WTC11 (cell line): ENCODE measurements around the gene CSNK1E. TPM values are rescaled to one million over a fixed set of nuclear protein-coding genes. Genes with fewer than 3 reads are reported as not detected.
A peak's percentile ranks its signal among the peaks of the same experiment; 100 is the strongest.
"Not testable (repeated sequence)": the region's sequence is repeated elsewhere in the genome, so short reads cannot be mapped to it uniquely, and the experiment has no call there.

ENCODE experiments used
- ATAC-seq: fragments of 200-7000 bp; cut with Tn5 transposase; 2 replicates; pipeline ENCODE4 v1.10.0; 2021; ENCODE audit warnings: mild to moderate bottlenecking, moderate library complexity
- CTCF ChIA-PET: fragments of 300-600 bp; sonication (Branson Sonifier 250); formaldehyde crosslinking; loops from one replicate; lab custom pipeline; 2021; ENCODE audit warnings: antibody characterized with exemption; lab: Charles Lee
- POLR2A ChIA-PET: fragments of 350-600 bp; sonication (Branson Sonifier 250); formaldehyde crosslinking; loops from one replicate; lab custom pipeline; 2021; ENCODE audit warnings: antibody characterized with exemption; lab: Charles Lee
- DNase-seq: peaks from one replicate; pipeline ENCODE4 v3.0.0; 2021; ENCODE audit warnings: low spot score
- H3K27ac Mint-ChIP-seq: 2 replicates; pipeline ENCODE4 v1.8.0; 2021; ENCODE audit warnings: mixed read lengths
- H3K27me3 Mint-ChIP-seq: 2 replicates; pipeline ENCODE4 v1.8.0; 2021; ENCODE audit warnings: low read depth, mild to moderate bottlenecking, moderate library complexity, mixed read lengths
- H3K36me3 Mint-ChIP-seq: 2 replicates; pipeline ENCODE4 v1.8.0; 2021; ENCODE audit warnings: mixed read lengths
- H3K4me1 Mint-ChIP-seq: 2 replicates; pipeline ENCODE4 v1.8.0; 2022; ENCODE audit warnings: mixed read lengths
- H3K4me3 Mint-ChIP-seq: 2 replicates; pipeline ENCODE4 v1.8.0; 2021; ENCODE audit warnings: mild to moderate bottlenecking, moderate library complexity, mixed read lengths
- H3K9me3 Mint-ChIP-seq: 2 replicates; pipeline ENCODE4 v1.8.0; 2021; ENCODE audit warnings: mixed read lengths
- ARID4B ChIP-seq: sonication (generic); formaldehyde crosslinking; IDR thresholded peaks from 2 replicates; pipeline ENCODE4 v1.8.0; 2023; ENCODE audit warnings: missing genetic modification reagents, mild to moderate bottlenecking, borderline replicate concordance
- CREM ChIP-seq: sonication (generic); formaldehyde crosslinking; IDR thresholded peaks from 2 replicates; pipeline ENCODE4 v1.8.1; 2022; ENCODE audit warnings: mild to moderate bottlenecking, missing genetic modification reagents, moderate library complexity
- HMGXB4 ChIP-seq: sonication (generic); formaldehyde crosslinking; IDR thresholded peaks from 2 replicates; pipeline ENCODE4 v1.8.1; 2023; ENCODE audit warnings: mild to moderate bottlenecking, moderate library complexity, missing genetic modification reagents
- IRF2 ChIP-seq: sonication (generic); formaldehyde crosslinking; IDR thresholded peaks from 2 replicates; pipeline ENCODE4 v1.8.0; 2022; ENCODE audit warnings: low read depth, missing genetic modification reagents, borderline replicate concordance
- NFE2L1 ChIP-seq: sonication (generic); formaldehyde crosslinking; IDR thresholded peaks from 2 replicates; pipeline ENCODE4 v1.8.1; 2023; ENCODE audit warnings: missing genetic modification reagents
- TP53 ChIP-seq: sonication (generic); formaldehyde crosslinking; IDR thresholded peaks from 2 replicates; pipeline ENCODE4 v1.8.1; 2023; ENCODE audit warnings: mild to moderate bottlenecking, missing genetic modification reagents
- ZBTB43 ChIP-seq: sonication (generic); formaldehyde crosslinking; IDR thresholded peaks from 2 replicates; pipeline ENCODE4 v1.8.1; 2023; ENCODE audit warnings: mild to moderate bottlenecking, missing genetic modification reagents
- ZNF232 ChIP-seq: sonication (generic); formaldehyde crosslinking; IDR thresholded peaks from 2 replicates; pipeline ENCODE4 v1.8.0; 2022; ENCODE audit warnings: mild to moderate bottlenecking, missing genetic modification reagents
- ZNF425 ChIP-seq: fragments of 250-450 bp; sonication (Bioruptor Pico); conservative IDR thresholded peaks from 2 replicates; pipeline ENCODE4 v1.9.0; 2021; ENCODE audit warnings: mild to moderate bottlenecking
- total RNA-seq: library from RNA; stranded (reverse); gene quantifications from 3 replicates; pipeline ENCODE4 v1.2.3, GENCODE V29; 2021

The CSNK1E gene
- total RNA-seq, 1 experiment from 2014 or later, result 265 TPM

GRCh38 chr22:38317122-38317994, at the start of gene CSNK1E (continued):
- TF ChIP-seq ZNF425 (CRISPR knock-in tag) (no peak), TP53 (no peak), NFE2L1 (CRISPR knock-in tag) (no peak), CREM (CRISPR knock-in tag) (no peak), HMGXB4 (CRISPR knock-in tag) (no peak), ARID4B (CRISPR knock-in tag) (0 out of 2 replicates have a peak, but pooled peaks have one; percentile 34), ZNF232 (CRISPR knock-in tag) (no peak), IRF2 (no peak), ZBTB43 (CRISPR knock-in tag) (no peak)

- H3K4me3 Mint-ChIP-seq, H3K9me3 Mint-ChIP-seq, H3K27ac Mint-ChIP-seq, H3K4me1 Mint-ChIP-seq, POLR2A ChIA-PET, CTCF ChIA-PET, DNase-seq, ATAC-seq, H3K27me3 Mint-ChIP-seq: not testable (repeated sequence)
- H3K36me3 Mint-ChIP-seq, result peaks cover 34% of the 10 kb centered on the region
Measured at GRCh38 chr22:38365829-38366228, 48.6 kb upstream of the CSNK1E start.

- POLR2A ChIA-PET, ATAC-seq, H3K27me3 Mint-ChIP-seq, H3K4me1 Mint-ChIP-seq, H3K4me3 Mint-ChIP-seq, CTCF ChIA-PET, H3K9me3 Mint-ChIP-seq, DNase-seq, H3K27ac Mint-ChIP-seq: not testable (repeated sequence)
- peaks cover 39% of the 10 kb centered on the region for H3K36me3 Mint-ChIP-seq
Measured at GRCh38 chr22:38365174-38365573, 47.9 kb upstream of the CSNK1E start.

- H3K27me3 Mint-ChIP-seq, POLR2A ChIA-PET, H3K27ac Mint-ChIP-seq, CTCF ChIA-PET, ATAC-seq, DNase-seq, H3K4me3 Mint-ChIP-seq, H3K9me3 Mint-ChIP-seq: not testable (repeated sequence)
- Mint-ChIP-seq H3K4me1 (peaks cover 14% of the 10 kb centered on the region), H3K36me3 (peaks cover 49% of the 10 kb centered on the region)
Measured at GRCh38 chr22:38360560-38360959, 43.3 kb upstream of the CSNK1E start.

- ATAC-seq, POLR2A ChIA-PET, DNase-seq, H3K9me3 Mint-ChIP-seq, H3K4me3 Mint-ChIP-seq, H3K27ac Mint-ChIP-seq, H3K27me3 Mint-ChIP-seq, CTCF ChIA-PET: not testable (repeated sequence)
- Mint-ChIP-seq H3K4me1 (peaks cover 14% of the 10 kb centered on the region), H3K36me3 (peaks cover 48% of the 10 kb centered on the region)
Measured at GRCh38 chr22:38359817-38360216, 42.6 kb upstream of the CSNK1E start.

GRCh38 chr22:38357971-38358370, 40.7 kb upstream of the CSNK1E start:
- Mint-ChIP-seq H3K4me1 (peaks cover 21% of the 10 kb centered on the region), H3K27ac (peak overlapping the region; percentile 65; the same call in 1 of the 2 replicates), H3K36me3 (peaks cover 36% of the 10 kb centered on the region)
- H3K4me3 Mint-ChIP-seq, DNase-seq, H3K27me3 Mint-ChIP-seq, POLR2A ChIA-PET, H3K9me3 Mint-ChIP-seq, ATAC-seq, CTCF ChIA-PET: not testable (repeated sequence)
